ENCODE results near the gene FAR1.

DNA sequence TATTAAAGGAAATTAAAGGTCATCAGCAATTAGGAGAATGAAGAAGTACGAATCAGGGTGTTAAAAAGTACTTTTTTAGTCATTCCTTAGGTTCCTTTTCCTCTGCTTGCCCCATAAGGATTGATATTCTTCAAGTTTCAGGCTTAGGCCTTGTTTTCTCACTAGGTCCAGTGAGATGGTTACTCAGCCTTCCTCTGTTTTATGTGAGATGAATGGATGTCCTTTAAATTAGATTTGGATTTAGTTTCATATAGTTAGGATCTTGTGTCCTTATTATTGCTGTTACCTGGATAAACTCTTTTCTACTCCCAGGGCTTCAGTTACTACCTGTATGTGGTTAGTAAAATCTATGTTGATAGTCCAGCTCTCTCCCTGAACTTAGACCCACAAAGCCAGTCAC, 29.2 kb downstream of the FAR1 start:
- TF ChIP-seq, protein P1, sequence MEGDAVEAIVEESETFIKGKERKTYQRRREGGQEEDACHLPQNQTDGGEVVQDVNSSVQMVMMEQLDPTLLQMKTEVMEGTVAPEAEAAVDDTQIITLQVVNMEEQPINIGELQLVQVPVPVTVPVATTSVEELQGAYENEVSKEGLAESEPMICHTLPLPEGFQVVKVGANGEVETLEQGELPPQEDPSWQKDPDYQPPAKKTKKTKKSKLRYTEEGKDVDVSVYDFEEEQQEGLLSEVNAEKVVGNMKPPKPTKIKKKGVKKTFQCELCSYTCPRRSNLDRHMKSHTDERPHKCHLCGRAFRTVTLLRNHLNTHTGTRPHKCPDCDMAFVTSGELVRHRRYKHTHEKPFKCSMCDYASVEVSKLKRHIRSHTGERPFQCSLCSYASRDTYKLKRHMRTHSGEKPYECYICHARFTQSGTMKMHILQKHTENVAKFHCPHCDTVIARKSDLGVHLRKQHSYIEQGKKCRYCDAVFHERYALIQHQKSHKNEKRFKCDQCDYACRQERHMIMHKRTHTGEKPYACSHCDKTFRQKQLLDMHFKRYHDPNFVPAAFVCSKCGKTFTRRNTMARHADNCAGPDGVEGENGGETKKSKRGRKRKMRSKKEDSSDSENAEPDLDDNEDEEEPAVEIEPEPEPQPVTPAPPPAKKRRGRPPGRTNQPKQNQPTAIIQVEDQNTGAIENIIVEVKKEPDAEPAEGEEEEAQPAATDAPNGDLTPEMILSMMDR (IDR thresholded peaks at IDR 0.05): no peak
- TF ChIP-seq POLR2A (IDR thresholded peaks at IDR 0.05): no peak

Data from body of pancreas (tissue), 4 donors.